Measurements from ENCODE around the gene DEGS2. TPM values are rescaled to one million over a fixed set of nuclear protein-coding genes. Genes with fewer than 3 reads are reported as not detected.

The DEGS2 gene
- total and polyA plus RNA-seq, 2 donors (not counting 1 experiment from before 2014, with no cell fraction given): 0.82 to 6.4 TPM

DNA sequence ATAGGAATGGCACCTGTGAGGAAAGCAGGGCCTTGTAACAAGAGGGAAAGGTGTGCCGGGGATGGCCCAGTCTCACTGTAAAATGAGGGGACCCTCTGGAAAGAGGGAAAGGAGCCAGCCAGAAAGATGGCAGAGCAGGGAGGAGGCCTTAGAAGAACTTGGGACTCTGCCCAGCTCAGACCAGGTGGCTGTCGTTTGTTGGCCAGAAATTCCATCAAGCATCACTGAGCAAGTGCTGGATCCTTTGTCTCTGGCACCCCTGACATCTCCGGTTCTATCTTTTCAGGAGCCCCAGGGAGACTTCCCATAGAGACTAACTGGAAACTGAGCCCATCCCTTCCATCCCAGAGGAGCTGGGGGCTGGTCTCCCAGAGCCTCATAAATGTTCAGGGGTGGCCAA is 43.3 kb downstream of the DEGS2 start:
- Mint-ChIP-seq H3K27me3 (no peaks in the 10 kb centered on the region), H3K4me1 (peaks cover 28% of the 10 kb centered on the region), H3K27ac (peak overlapping the region; percentile 37), H3K4me3 (no peak overlapping the region), H3K9me3 (ENCODE audit: insufficient read depth) (no peaks in the 10 kb centered on the region)
- H3K4me2 ChIP-seq (replicated peaks; ENCODE audit: low read depth, low read length, poor library complexity, severe bottlenecking): no peak overlapping the region
- H3K27ac ChIP-seq (ENCODE audit: low read length in 2 of 2): no peak overlapping the region
- WGBS (ENCODE audit: insufficient coverage): 92% methylated on average over 2 of the region's 3 CpGs
- H3K9me3 ChIP-seq (ENCODE audit: control extremely low read depth in 1 of 3, control insufficient read depth in 2 of 3, insufficient read depth in 1 of 3, low read length in 2 of 3): no peaks in the 10 kb centered on the region
- intact Hi-C loops (cut with micrococcal nuclease): no loop called here
- DNase-seq (no peak), ATAC-seq (ENCODE audit: low read depth) (no peak)
- H4K20me1 ChIP-seq (ENCODE audit: control insufficient read depth, insufficient read depth, low read length, poor library complexity, severe bottlenecking): peaks cover 98% of the 10 kb centered on the region
- no peaks in the 10 kb centered on the region for H3K27me3 ChIP-seq (replicated peaks in 1 of 4; ENCODE audit: control extremely low read depth in 1 of 4, control insufficient read depth in 3 of 4, insufficient read depth in 4 of 4, low read length in 3 of 4)
- no peak for TF ChIP-seq EZH2 (IDR thresholded peaks at IDR 0.05; ENCODE audit: borderline replicate concordance, insufficient read depth, low read depth, low read length, poor library complexity, severe bottlenecking)
- no peak for TF ChIP-seq CTCF (IDR thresholded peaks at IDR 0.05)
- no peak overlapping the region for H3K4me3 ChIP-seq (ENCODE audit: control extremely low read depth in 1 of 5, extremely low read depth in 1 of 5, insufficient read depth in 1 of 5, low read depth in 2 of 5, low read length in 4 of 5)
- no peak overlapping the region for H3K9ac ChIP-seq (ENCODE audit: low read length)
- H3K4me1 ChIP-seq (ENCODE audit: control insufficient read depth in 2 of 2, insufficient read depth in 2 of 2, low read length in 2 of 2): peaks cover 11 to 14% of the 10 kb centered on the region in 2 donors
- H3K36me3 ChIP-seq (replicated peaks in 1 of 2; ENCODE audit: control extremely low read depth in 1 of 2, control insufficient read depth in 1 of 2, extremely low read depth in 1 of 2, insufficient read depth in 2 of 2, low read length in 1 of 2): peaks cover 0 to 88% of the 10 kb centered on the region in 2 experiments
- ChIA-PET POLR2A (no interaction called here), CTCF (interaction anchor here (0.6 to 24.4 kb wide), 3 partner anchors 8 to 50 kb away, joined by 3 to 495 read pairs (median 24); partner anchors contain the start of gene EVL)
- H2AFZ ChIP-seq (ENCODE audit: insufficient read depth, low read depth, low read length, poor library complexity, severe bottlenecking): no peak overlapping the region
- H3K79me2 ChIP-seq (ENCODE audit: control insufficient read depth, insufficient read depth, low read length): peaks cover 59% of the 10 kb centered on the region

- peak overlapping the region; percentile 37 for H3K27ac Mint-ChIP-seq
- ChIA-PET CTCF (interaction anchor here (0.6 to 24.4 kb wide), 3 partner anchors 8 to 50 kb away, joined by 3 to 495 read pairs (median 24); partner anchors contain the start of gene EVL), POLR2A (no interaction called here)
- H3K4me3 ChIP-seq (ENCODE audit: control extremely low read depth in 1 of 5, extremely low read depth in 1 of 5, insufficient read depth in 1 of 5, low read depth in 2 of 5, low read length in 4 of 5): no peak overlapping the region
- TF ChIP-seq CTCF (IDR thresholded peaks at IDR 0.05): no peak
- no peak for TF ChIP-seq EZH2 (IDR thresholded peaks at IDR 0.05; ENCODE audit: borderline replicate concordance, insufficient read depth, low read depth, low read length, poor library complexity, severe bottlenecking)
- H3K9me3 Mint-ChIP-seq (ENCODE audit: insufficient read depth): no peaks in the 10 kb centered on the region
- peaks cover 11 to 14% of the 10 kb centered on the region in 2 donors for H3K4me1 ChIP-seq (ENCODE audit: control insufficient read depth in 2 of 2, insufficient read depth in 2 of 2, low read length in 2 of 2)
- peaks cover 96% of the 10 kb centered on the region for H4K20me1 ChIP-seq (ENCODE audit: control insufficient read depth, insufficient read depth, low read length, poor library complexity, severe bottlenecking)
- H3K4me2 ChIP-seq (replicated peaks; ENCODE audit: low read depth, low read length, poor library complexity, severe bottlenecking): no peak overlapping the region
- no peaks in the 10 kb centered on the region for H3K9me3 ChIP-seq (ENCODE audit: control extremely low read depth in 1 of 3, control insufficient read depth in 2 of 3, insufficient read depth in 1 of 3, low read length in 2 of 3)
- H3K4me1 Mint-ChIP-seq: peaks cover 28% of the 10 kb centered on the region
- no peaks in the 10 kb centered on the region for H3K27me3 ChIP-seq (replicated peaks in 1 of 4; ENCODE audit: control extremely low read depth in 1 of 4, control insufficient read depth in 3 of 4, insufficient read depth in 4 of 4, low read length in 3 of 4)
- DNase-seq (no peak), ATAC-seq (ENCODE audit: low read depth) (no peak)
- peaks cover 61% of the 10 kb centered on the region for H3K79me2 ChIP-seq (ENCODE audit: control insufficient read depth, insufficient read depth, low read length)
- peaks cover 0 to 86% of the 10 kb centered on the region in 2 experiments for H3K36me3 ChIP-seq (replicated peaks in 1 of 2; ENCODE audit: control extremely low read depth in 1 of 2, control insufficient read depth in 1 of 2, extremely low read depth in 1 of 2, insufficient read depth in 2 of 2, low read length in 1 of 2)
- 97% methylated on average over 8 of the region's 8 CpGs for WGBS (ENCODE audit: insufficient coverage)
- H3K9ac ChIP-seq (ENCODE audit: low read length): no peak overlapping the region
- no peaks in the 10 kb centered on the region for H3K27me3 Mint-ChIP-seq
- no peak overlapping the region for H3K27ac ChIP-seq (ENCODE audit: low read length in 2 of 2)
- intact Hi-C loops (cut with micrococcal nuclease): no loop called here
- H3K4me3 Mint-ChIP-seq: no peak overlapping the region
- no peak overlapping the region for H2AFZ ChIP-seq (ENCODE audit: insufficient read depth, low read depth, low read length, poor library complexity, severe bottlenecking)
Measured at GRCh38 chr14:100115726-100116125, 43.7 kb downstream of the DEGS2 start.

Measured in B cell (primary cell).